KBM-7 (cell line): ENCODE measurements around the gene FAM236B.
"Not testable (repeated sequence)": the region's sequence is repeated elsewhere in the genome, so short reads cannot be mapped to it uniquely, and the experiment has no call there.

ENCODE experiments used
- DNase-seq: peaks from one replicate; pipeline ENCODE4 v3.0.0-alpha.2; 2015
- in situ Hi-C: fragments of 300-500 bp; cut with MboI; formaldehyde crosslinking; loops from 2 replicates; pipeline ENCODE4 v1.14.3; 2020; ENCODE audit warnings: low sequenced_read_pairs, low pct_unique_long_range_greater_than_20kb, mixed read lengths

Gene FAM236B

GRCh38 chrX:72782560-72782959, at the start of gene FAM236B:
Gene FAM236B, minus strand, starts transcription at chrX:72782660. Its CDS starts 100 bp downstream, at chrX:72782560.
- DNase-seq, in situ Hi-C loops: not testable (repeated sequence)

- in situ Hi-C loops: not testable (repeated sequence)
Observed at GRCh38 chrX:72830701-72831100, 48.2 kb upstream of the FAM236B start.

GRCh38 chrX:72808110-72808509, 25.6 kb upstream of the FAM236B start, which contains the start of gene FAM236D:
Gene FAM236D, minus strand, starts transcription at chrX:72808210. Its CDS starts 100 bp downstream, at chrX:72808110.
- DNase-seq, in situ Hi-C loops: not testable (repeated sequence)

More at GRCh38 chrX:72830701-72831100, 48.2 kb upstream of the FAM236B start:
- not testable (repeated sequence) for DNase-seq

GRCh38 chrX:72790390-72790789, 7.9 kb upstream of the FAM236B start:
- DNase-seq, in situ Hi-C loops: not testable (repeated sequence)

- DNase-seq, in situ Hi-C loops: not testable (repeated sequence)
Observed at GRCh38 chrX:72788142-72788541, 5.7 kb upstream of the FAM236B start.

GRCh38 chrX:72783964-72784363, 1.5 kb upstream of the FAM236B start:
- in situ Hi-C loops, DNase-seq: not testable (repeated sequence)

- DNase-seq, in situ Hi-C loops: not testable (repeated sequence)
Observed at GRCh38 chrX:72783365-72783936, 991 bp upstream of the FAM236B start.

GRCh38 chrX:72778146-72778545, 4.3 kb downstream of the FAM236B start:
- DNase-seq, in situ Hi-C loops: not testable (repeated sequence)

GRCh38 chrX:72777467-72777790, 5.0 kb downstream of the FAM236B start:
- in situ Hi-C loops, DNase-seq: not testable (repeated sequence)

GRCh38 chrX:72776653-72777466, 5.6 kb downstream of the FAM236B start, which contains the start of gene DMRTC1B:
Gene DMRTC1B, plus strand, starts transcription at chrX:72776890. Its CDS starts 68,246 bp downstream, at chrX:72845136.
- DNase-seq, in situ Hi-C loops: not testable (repeated sequence)

- in situ Hi-C loops: not testable (repeated sequence)
Observed at GRCh38 chrX:72760454-72760853, 22.0 kb downstream of the FAM236B start.

GRCh38 chrX:72748545-72748944, 33.9 kb downstream of the FAM236B start:
- in situ Hi-C loops, DNase-seq: not testable (repeated sequence)

More at GRCh38 chrX:72760454-72760853, 22.0 kb downstream of the FAM236B start:
- not testable (repeated sequence) for DNase-seq

- DNase-seq, in situ Hi-C loops: not testable (repeated sequence)
Observed at GRCh38 chrX:72745546-72745945, 36.9 kb downstream of the FAM236B start.

GRCh38 chrX:72735561-72735960, 46.9 kb downstream of the FAM236B start:
- no peak for DNase-seq
- in situ Hi-C loops: no loop called here

- DNase-seq, in situ Hi-C loops: not testable (repeated sequence)
Observed at GRCh38 chrX:72733636-72734035, 48.8 kb downstream of the FAM236B start.
